Natural killer cell (primary cell): ENCODE data around the gene MIGA2. TPM values are rescaled to one million over a fixed set of nuclear protein-coding genes. Genes with fewer than 3 reads are reported as not detected.

Experiments used
- ATAC-seq, 3 donors: fragments of 150-1000 bp in 2 of 3; fragments of 200-7000 bp in 1 of 3; cut with Tn5 transposase; 1 replicate in 1 of 3; 2 replicates in 2 of 3; pipeline ENCODE4 v1.10.0; 2021; ENCODE audit warnings: mild to moderate bottlenecking in 2 of 3, moderate library complexity in 2 of 3
- DNase-seq, 2 donors: peaks; one replicate each; pipeline versions ENCODE4 v3.0.0 to v3.0.0-alpha.2; 2013 to 2021; ENCODE audit warnings: mixed read lengths in 1 of 2
- H3K27ac ChIP-seq: one replicate; pipeline ENCODE4 v1.5.1; 2013; ENCODE audit warnings: mild to moderate bottlenecking, low read length
- H3K27me3 ChIP-seq: one replicate; pipeline ENCODE4 v1.6.1; 2013; ENCODE audit warnings: low read length; ENCODE audit not compliant: control insufficient read depth, insufficient read depth
- H3K36me3 ChIP-seq: one replicate; pipeline ENCODE4 v1.6.1; 2013; ENCODE audit warnings: low read length; ENCODE audit not compliant: control insufficient read depth, insufficient read depth
- H3K4me1 ChIP-seq: one replicate; pipeline ENCODE4 v1.6.1; 2013; ENCODE audit warnings: low read length; ENCODE audit not compliant: control insufficient read depth, insufficient read depth
- H3K4me3 ChIP-seq: one replicate; pipeline ENCODE4 v1.5.1; 2013; ENCODE audit warnings: low read length
- H3K9me3 ChIP-seq: one replicate; pipeline ENCODE4 v1.6.1; 2013; ENCODE audit warnings: low read length; ENCODE audit not compliant: control insufficient read depth, insufficient read depth
- H3K27ac Mint-ChIP-seq, 2 donors: one replicate each; pipeline ENCODE4 v1.8.0; 2022; ENCODE audit warnings: mild to moderate bottlenecking in 2 of 2, mixed read lengths in 2 of 2, moderate library complexity in 1 of 2
- H3K27me3 Mint-ChIP-seq, 2 donors: one replicate each; pipeline ENCODE4 v1.8.0; 2022; ENCODE audit warnings: low read depth in 2 of 2, mixed read lengths in 2 of 2
- H3K36me3 Mint-ChIP-seq: one replicate; pipeline ENCODE4 v1.8.0; 2022; ENCODE audit warnings: mixed read lengths
- H3K4me1 Mint-ChIP-seq, 2 donors: one replicate each; pipeline ENCODE4 v1.8.0; 2022; ENCODE audit warnings: mixed read lengths in 2 of 2
- H3K4me3 Mint-ChIP-seq: one replicate; pipeline ENCODE4 v1.8.0; 2022; ENCODE audit warnings: mild to moderate bottlenecking, moderate library complexity, mixed read lengths
- H3K9me3 Mint-ChIP-seq, 2 donors: one replicate each; pipeline ENCODE4 v1.8.0; 2022; ENCODE audit warnings: mixed read lengths in 2 of 2
- WGBS: methylation state at CpG from one replicate; pipeline ENCODE4 v1.1.7; 2013; ENCODE audit warnings: missing lambda C conversion rate; ENCODE audit not compliant: insufficient coverage; 5-methylcytosine and 5-hydroxymethylcytosine counted together
- intact Hi-C: fragments of 100-400 bp; cut with micrococcal nuclease; formaldehyde crosslinking; loops from one replicate; pipeline ENCODE4 v1.14.2; 2022
- total RNA-seq, 4 donors: library from RNA; stranded (reverse); fragments of 120-200 nt in 1 of 4; gene quantifications; one replicate each; pipeline versions ENCODE4 v1.2.3 to v1.2.4, GENCODE V29; 2013 to 2022
- TF ChIP-seq, protein P1 (sequence below): fragments of 200-600 bp; IDR thresholded peaks from one replicate; pipeline ENCODE4 v1.8.0; 2022; ENCODE audit warnings: antibody characterized with exemption

MIGA2 gene
- total RNA-seq, 3 donors from 2014 or later (not counting 1 experiment from before 2014, with no cell fraction given) = 67.3 to 77.9 (median 73.9) TPM

DNA sequence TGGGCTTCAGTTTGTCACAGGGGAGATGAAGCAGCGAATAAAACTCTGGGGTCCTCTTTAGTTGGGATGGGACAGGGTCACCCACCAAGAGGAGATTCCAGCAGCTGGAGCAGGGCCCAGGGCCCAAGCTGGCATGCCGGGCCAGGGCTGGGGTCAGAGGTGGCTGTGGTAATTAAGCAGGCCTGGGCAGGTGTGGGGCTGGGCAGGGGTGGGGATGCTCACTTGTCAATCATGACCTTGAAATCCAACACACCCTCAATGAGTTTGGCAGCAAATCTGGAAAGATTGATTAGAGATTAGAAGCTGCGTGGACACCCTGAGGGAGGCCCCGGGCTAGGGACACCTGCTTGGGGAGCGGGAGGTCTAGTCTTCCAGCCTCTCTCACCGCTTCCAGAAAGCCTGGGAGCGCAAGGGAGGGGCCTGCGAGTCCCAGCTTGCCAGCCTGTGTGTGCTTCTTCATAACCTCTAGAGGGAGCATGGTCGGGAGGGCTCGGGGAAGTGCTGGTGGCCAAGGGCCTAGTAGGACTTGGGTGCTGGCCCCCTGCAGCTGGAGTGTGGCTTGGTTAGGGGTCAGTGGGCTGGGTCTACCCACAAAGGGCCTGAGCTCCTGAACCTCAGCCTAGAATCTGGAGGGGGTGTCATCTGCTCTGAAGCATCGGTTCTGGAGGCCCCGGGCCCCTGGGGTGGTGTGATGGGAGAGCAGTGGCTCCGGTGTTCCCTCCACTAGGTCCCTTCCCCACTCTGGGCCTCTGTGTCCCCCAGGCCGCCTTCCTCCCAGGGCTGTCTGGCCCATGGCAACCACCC is 66.6 kb downstream of the MIGA2 start:
- DNase-seq (peak in 1 of 2 donors; percentile 41), ATAC-seq (peak in 2 of 3 donors; percentile 31 to 50)
- H3K36me3 Mint-ChIP-seq = no peaks in the 10 kb centered on the region
- no peak overlapping the region for H3K27ac Mint-ChIP-seq
- no peak overlapping the region for H3K27ac ChIP-seq
- H3K4me1 Mint-ChIP-seq = peaks cover 0 to 4% of the 10 kb centered on the region in 2 donors
- no peaks in the 10 kb centered on the region for H3K36me3 ChIP-seq
- H3K27me3 ChIP-seq = no peaks in the 10 kb centered on the region
- no peaks in the 10 kb centered on the region for H3K9me3 Mint-ChIP-seq
- 77% methylated on average over 13 of the region's 14 CpGs for WGBS
- intact Hi-C loops = no loop called here
- H3K4me3 Mint-ChIP-seq = no peak overlapping the region
- no peaks in the 10 kb centered on the region for H3K9me3 ChIP-seq
- no peaks in the 10 kb centered on the region for H3K4me1 ChIP-seq
- no peaks in the 10 kb centered on the region for H3K27me3 Mint-ChIP-seq
- TF ChIP-seq, protein P1, sequence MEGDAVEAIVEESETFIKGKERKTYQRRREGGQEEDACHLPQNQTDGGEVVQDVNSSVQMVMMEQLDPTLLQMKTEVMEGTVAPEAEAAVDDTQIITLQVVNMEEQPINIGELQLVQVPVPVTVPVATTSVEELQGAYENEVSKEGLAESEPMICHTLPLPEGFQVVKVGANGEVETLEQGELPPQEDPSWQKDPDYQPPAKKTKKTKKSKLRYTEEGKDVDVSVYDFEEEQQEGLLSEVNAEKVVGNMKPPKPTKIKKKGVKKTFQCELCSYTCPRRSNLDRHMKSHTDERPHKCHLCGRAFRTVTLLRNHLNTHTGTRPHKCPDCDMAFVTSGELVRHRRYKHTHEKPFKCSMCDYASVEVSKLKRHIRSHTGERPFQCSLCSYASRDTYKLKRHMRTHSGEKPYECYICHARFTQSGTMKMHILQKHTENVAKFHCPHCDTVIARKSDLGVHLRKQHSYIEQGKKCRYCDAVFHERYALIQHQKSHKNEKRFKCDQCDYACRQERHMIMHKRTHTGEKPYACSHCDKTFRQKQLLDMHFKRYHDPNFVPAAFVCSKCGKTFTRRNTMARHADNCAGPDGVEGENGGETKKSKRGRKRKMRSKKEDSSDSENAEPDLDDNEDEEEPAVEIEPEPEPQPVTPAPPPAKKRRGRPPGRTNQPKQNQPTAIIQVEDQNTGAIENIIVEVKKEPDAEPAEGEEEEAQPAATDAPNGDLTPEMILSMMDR = no peak
- no peak overlapping the region for H3K4me3 ChIP-seq

DNA sequence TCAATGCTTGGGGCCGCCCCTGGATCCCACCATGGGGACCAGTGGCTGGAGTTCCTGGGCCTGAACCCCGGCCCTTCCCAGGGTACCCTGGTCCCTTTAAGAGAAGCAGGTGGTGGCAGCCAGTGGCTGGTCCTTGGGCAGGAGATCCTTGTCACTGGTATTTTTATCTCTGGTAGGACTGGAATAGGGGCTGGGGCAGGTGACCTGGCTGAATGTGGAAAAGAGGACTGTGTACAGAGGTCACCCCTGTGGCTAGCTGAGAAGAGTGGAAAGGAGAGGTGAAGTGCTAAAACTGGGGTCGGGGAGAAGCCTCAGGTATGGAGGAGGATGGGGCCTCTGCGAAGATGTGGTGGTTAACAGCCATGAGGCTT is 67.2 kb downstream of the MIGA2 start:
- intact Hi-C loops = no loop called here
- H3K4me1 ChIP-seq = no peaks in the 10 kb centered on the region
- H3K4me3 Mint-ChIP-seq = no peak overlapping the region
- 91% methylated on average over 4 of the region's 4 CpGs for WGBS
- no peak for DNase-seq
- no peak for ATAC-seq
- no peaks in the 10 kb centered on the region for H3K36me3 Mint-ChIP-seq
- TF ChIP-seq, protein P1 = no peak
- no peaks in the 10 kb centered on the region for H3K27me3 ChIP-seq
- no peaks in the 10 kb centered on the region for H3K27me3 Mint-ChIP-seq
- peaks cover 2 to 6% of the 10 kb centered on the region in 2 donors for H3K4me1 Mint-ChIP-seq
- H3K4me3 ChIP-seq = no peak overlapping the region
- H3K9me3 ChIP-seq = no peaks in the 10 kb centered on the region
- no peaks in the 10 kb centered on the region for H3K9me3 Mint-ChIP-seq
- H3K27ac Mint-ChIP-seq = no peak overlapping the region
- no peak overlapping the region for H3K27ac ChIP-seq
- no peaks in the 10 kb centered on the region for H3K36me3 ChIP-seq

DNA sequence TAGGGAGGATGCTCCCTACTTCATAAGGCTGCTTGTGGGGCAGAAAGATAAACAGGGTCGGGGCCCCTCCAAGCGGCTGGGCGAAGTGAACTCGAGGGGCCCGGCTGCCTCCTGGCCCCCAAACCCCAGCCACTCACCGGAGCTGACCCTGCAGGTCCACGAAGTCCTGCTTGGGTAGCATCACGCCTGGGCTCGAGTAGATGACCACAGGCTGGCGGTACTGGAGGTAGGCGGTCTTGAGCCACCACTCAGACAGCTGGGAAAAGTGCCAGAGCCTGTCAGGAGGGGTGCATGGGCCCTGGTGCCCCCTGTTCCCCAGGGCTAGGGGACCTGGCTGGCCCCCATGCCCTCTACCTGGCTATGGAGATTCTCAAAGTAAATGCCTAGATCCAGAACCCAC is 67.6 kb downstream of the MIGA2 start:
- Mint-ChIP-seq H3K36me3 (no peaks in the 10 kb centered on the region), H3K9me3 (no peaks in the 10 kb centered on the region), H3K4me1 (peaks cover 6 to 9% of the 10 kb centered on the region in 2 donors), H3K27me3 (no peaks in the 10 kb centered on the region), H3K27ac (no peak overlapping the region), H3K4me3 (no peak overlapping the region)
- no peak overlapping the region for H3K27ac ChIP-seq
- H3K27me3 ChIP-seq = no peaks in the 10 kb centered on the region
- WGBS = 86% methylated on average over 11 of the region's 11 CpGs
- TF ChIP-seq, protein P1 = no peak
- no peak overlapping the region for H3K4me3 ChIP-seq
- H3K4me1 ChIP-seq = no peaks in the 10 kb centered on the region
- intact Hi-C loops = no loop called here
- ATAC-seq (no peak), DNase-seq (no peak)
- no peaks in the 10 kb centered on the region for H3K9me3 ChIP-seq
- no peaks in the 10 kb centered on the region for H3K36me3 ChIP-seq
